Uterus (tissue), 4 donors: ENCODE measurements around the gene ANKS4B. TPM values are rescaled to one million over a fixed set of nuclear protein-coding genes. Genes with fewer than 3 reads are reported as not detected.

Experiments
- DNase-seq, 2 donors: peaks; one replicate each; pipeline ENCODE4 v3.0.0-alpha.2; 2019 to 2020
- H3K27ac ChIP-seq, 2 donors: fragments of 200-600 bp; sonication (generic); 1 replicate in 1 of 2; 2 replicates in 1 of 2; pipeline ENCODE4 v1.5.1; 2016 to 2018
- H3K27me3 ChIP-seq, 2 donors: fragments of 200-600 bp; sonication (generic); one replicate each; pipeline ENCODE4 v1.5.1; 2018 to 2019; ENCODE audit warnings: control low read depth in 1 of 2
- H3K36me3 ChIP-seq, 2 donors: fragments of 200-600 bp; sonication (generic); one replicate each; pipeline ENCODE4 v1.5.1; 2019; ENCODE audit warnings: control low read depth in 1 of 2
- H3K4me1 ChIP-seq, 2 donors: fragments of 200-600 bp; sonication (generic); one replicate each; pipeline ENCODE4 v1.5.1; 2018 to 2019; ENCODE audit warnings: control low read depth in 1 of 2
- H3K4me3 ChIP-seq, 2 donors: fragments of 200-600 bp; sonication (generic); 1 replicate in 1 of 2; 2 replicates in 1 of 2; pipeline ENCODE4 v1.5.1; 2018 to 2019; ENCODE audit warnings: mild to moderate bottlenecking in 1 of 2
- H3K9me3 ChIP-seq, 2 donors: fragments of 200-600 bp; sonication (generic); one replicate each; pipeline ENCODE4 v1.5.1; 2019; ENCODE audit warnings: control low read depth in 1 of 2
- CTCF ChIP-seq, 4 experiments: fragments of 200-600 bp in 2 of 4; fragments of 450-650 bp in 2 of 4; sonication (generic) in 2 of 4; IDR thresholded peaks; one replicate each; pipeline ENCODE4 v1.5.1; 2016 to 2019; ENCODE audit warnings: antibody characterized with exemption in 4 of 4, mild to moderate bottlenecking in 2 of 4, moderate library complexity in 1 of 4
- POLR2A ChIP-seq, 2 donors: fragments of 450-650 bp; IDR thresholded peaks; one replicate each; pipeline ENCODE4 v1.6.1; 2016; ENCODE audit warnings: antibody characterized with exemption in 2 of 2, mild to moderate bottlenecking in 1 of 2, moderate library complexity in 1 of 2
- intact Hi-C: fragments of 100-400 bp; cut with DNase I; formaldehyde crosslinking; loops from one replicate; pipeline ENCODE4 v1.15.1; 2023; ENCODE audit warnings: low total_unique reads
- total RNA-seq, 4 donors: library from RNA; depleted of rRNA in 3 of 4; stranded (reverse); fragments of >200 nt in 3 of 4; gene quantifications; one replicate each; pipeline versions ENCODE4 v1.1.0 to v1.2.4, GENCODE V29; 2014 to 2023
- donor health status: DM: yes; HTN: yes; CAD: no.

Gene ANKS4B
- total RNA-seq, 4 donors from 2014 or later, result not detected

- Histone ChIP-seq H3K27me3 (no peaks in the 10 kb centered on the region), H3K36me3 (no peaks in the 10 kb centered on the region), H3K4me3 (no peak overlapping the region), H3K27ac (no peak overlapping the region), H3K9me3 (no peaks in the 10 kb centered on the region), H3K4me1 (no peaks in the 10 kb centered on the region)
- DNase-seq, result no peak
- intact Hi-C loops, result no loop called here
- TF ChIP-seq POLR2A (IDR thresholded peaks at IDR 0.05) (no peak), CTCF (IDR thresholded peaks at IDR 0.05) (no peak)
These were observed 42.6 kb downstream of the ANKS4B start for GRCh38 chr16:21276090-21276489.

GRCh38 chr16:21277045-21277926 lies 43.8 kb downstream of the ANKS4B start:
- H3K4me3 ChIP-seq, result peak overlapping the region in 1 of 2 donors; percentile 26
- H3K9me3 ChIP-seq, result no peaks in the 10 kb centered on the region
- intact Hi-C loops, result no loop called here
- no peak for DNase-seq
- H3K4me1 ChIP-seq, result no peaks in the 10 kb centered on the region
- no peak overlapping the region for H3K27ac ChIP-seq
- no peaks in the 10 kb centered on the region for H3K36me3 ChIP-seq
- no peak for TF ChIP-seq POLR2A (IDR thresholded peaks at IDR 0.05)
- TF ChIP-seq CTCF (IDR thresholded peaks at IDR 0.05), result no peak
- no peaks in the 10 kb centered on the region for H3K27me3 ChIP-seq

- no peaks in the 10 kb centered on the region for H3K4me1 ChIP-seq
- no peak for TF ChIP-seq POLR2A (IDR thresholded peaks at IDR 0.05)
- TF ChIP-seq CTCF (IDR thresholded peaks at IDR 0.05), result peak; percentile 57 to 84 (median 65)
- no peaks in the 10 kb centered on the region for H3K27me3 ChIP-seq
- no peak within 1 kb of the TSS for H3K27ac ChIP-seq
- no peaks in the 10 kb centered on the region for H3K9me3 ChIP-seq
- intact Hi-C loops, result no loop called here
- no peaks in the 10 kb centered on the region for H3K36me3 ChIP-seq
- DNase-seq, result peak; percentile 32 to 41
- peak within 1 kb of the TSS; percentile 17 to 26 for H3K4me3 ChIP-seq
These were observed 44.6 kb downstream of the ANKS4B start, which contains the start of gene CRYM for GRCh38 chr16:21277927-21278706. CRYM (minus strand) TSS chr16:21278290; CDS start chr16:21278251, 39 bp downstream.

GRCh38 chr16:21279501-21279900 lies 46.0 kb downstream of the ANKS4B start:
- no peaks in the 10 kb centered on the region for H3K4me1 ChIP-seq
- intact Hi-C loops, result no loop called here
- H3K4me3 ChIP-seq, result no peak overlapping the region
- H3K36me3 ChIP-seq, result no peaks in the 10 kb centered on the region
- DNase-seq, result no peak
- H3K27me3 ChIP-seq, result no peaks in the 10 kb centered on the region
- no peaks in the 10 kb centered on the region for H3K9me3 ChIP-seq
- no peak overlapping the region for H3K27ac ChIP-seq
- TF ChIP-seq POLR2A (IDR thresholded peaks at IDR 0.05) (no peak), CTCF (IDR thresholded peaks at IDR 0.05) (no peak)
